ENCODE measurements around the gene SCGB3A2. TPM values are rescaled to one million over a fixed set of nuclear protein-coding genes. Genes with fewer than 3 reads are reported as not detected.
"Not testable (repeated sequence)": the region's sequence is repeated elsewhere in the genome, so short reads cannot be mapped to it uniquely, and the experiment has no call there.

Gene SCGB3A2
- total RNA-seq, 6 experiments from 2014 or later, result not detected

DNA sequence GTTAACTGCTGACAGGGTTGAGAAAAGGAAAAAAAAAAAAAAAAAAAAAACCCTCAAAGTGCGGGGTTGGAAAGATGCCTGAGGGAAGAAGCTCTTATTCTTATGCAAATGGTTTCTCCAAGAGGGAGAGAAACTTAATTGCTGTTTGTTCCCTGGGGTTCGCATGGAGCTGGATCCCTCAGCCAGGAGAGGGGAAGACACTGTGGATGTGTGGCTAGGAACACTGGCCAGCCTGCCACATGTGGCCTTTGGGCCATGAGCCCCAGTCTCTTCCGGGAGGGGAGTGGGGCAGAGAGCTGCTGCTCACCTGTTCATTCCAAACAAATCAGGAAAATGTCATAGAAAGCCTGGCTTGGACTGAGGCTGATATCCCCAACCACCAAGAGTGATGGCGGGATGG lies 9.4 kb upstream of the SCGB3A2 start:
- no peak for ATAC-seq
- H3K9me3 ChIP-seq, result no peaks in the 10 kb centered on the region
- no peak for DNase-seq

DNA sequence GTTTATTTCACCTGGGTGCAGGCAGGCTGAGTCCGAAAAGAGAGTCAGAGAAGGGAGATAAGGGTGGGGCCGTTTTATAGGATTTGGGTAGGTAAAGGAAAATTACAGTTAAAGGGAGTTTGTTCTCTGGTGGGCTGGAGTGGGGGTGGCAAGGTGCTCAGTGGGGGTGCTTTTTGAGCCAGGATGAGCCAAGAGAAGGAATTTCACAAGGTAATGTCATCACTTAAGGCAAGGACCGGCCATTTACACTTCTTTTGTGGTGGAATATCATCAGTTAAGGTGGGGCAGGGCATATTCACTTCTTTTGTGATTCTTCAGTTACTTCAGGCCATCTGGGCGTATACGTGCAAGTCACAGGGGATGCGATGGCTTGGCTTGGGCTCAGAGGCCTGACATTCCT lies 8.6 kb upstream of the SCGB3A2 start:
- H3K4me1 ChIP-seq; H3K4me3 ChIP-seq; ATAC-seq; H3K27ac ChIP-seq; DNase-seq; H3K27me3 ChIP-seq; H3K36me3 ChIP-seq; H3K9me3 ChIP-seq; intact Hi-C loops (cut with DNase I): not testable (repeated sequence)
- WGBS (ENCODE audit: insufficient coverage, low coverage, low lambda C conversion rate, missing lambda C conversion rate), result 69% methylated on average over 6 of the region's 6 CpGs

More for the DNA sequence above, 9.4 kb upstream of the SCGB3A2 start:
- no peak overlapping the region for H3K27ac ChIP-seq
- intact Hi-C loops (cut with DNase I), result no loop called here
- TF ChIP-seq POLR2A (IDR thresholded peaks at IDR 0.05), result no peak
- TF ChIP-seq, protein P1, sequence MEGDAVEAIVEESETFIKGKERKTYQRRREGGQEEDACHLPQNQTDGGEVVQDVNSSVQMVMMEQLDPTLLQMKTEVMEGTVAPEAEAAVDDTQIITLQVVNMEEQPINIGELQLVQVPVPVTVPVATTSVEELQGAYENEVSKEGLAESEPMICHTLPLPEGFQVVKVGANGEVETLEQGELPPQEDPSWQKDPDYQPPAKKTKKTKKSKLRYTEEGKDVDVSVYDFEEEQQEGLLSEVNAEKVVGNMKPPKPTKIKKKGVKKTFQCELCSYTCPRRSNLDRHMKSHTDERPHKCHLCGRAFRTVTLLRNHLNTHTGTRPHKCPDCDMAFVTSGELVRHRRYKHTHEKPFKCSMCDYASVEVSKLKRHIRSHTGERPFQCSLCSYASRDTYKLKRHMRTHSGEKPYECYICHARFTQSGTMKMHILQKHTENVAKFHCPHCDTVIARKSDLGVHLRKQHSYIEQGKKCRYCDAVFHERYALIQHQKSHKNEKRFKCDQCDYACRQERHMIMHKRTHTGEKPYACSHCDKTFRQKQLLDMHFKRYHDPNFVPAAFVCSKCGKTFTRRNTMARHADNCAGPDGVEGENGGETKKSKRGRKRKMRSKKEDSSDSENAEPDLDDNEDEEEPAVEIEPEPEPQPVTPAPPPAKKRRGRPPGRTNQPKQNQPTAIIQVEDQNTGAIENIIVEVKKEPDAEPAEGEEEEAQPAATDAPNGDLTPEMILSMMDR (IDR thresholded peaks at IDR 0.05), result no peak
- 52% methylated on average over 4 of the region's 4 CpGs for WGBS (ENCODE audit: insufficient coverage, low coverage, low lambda C conversion rate, missing lambda C conversion rate)
- H3K27me3 ChIP-seq, result no peaks in the 10 kb centered on the region
- no peaks in the 10 kb centered on the region for H3K4me1 ChIP-seq
- H3K36me3 ChIP-seq, result no peaks in the 10 kb centered on the region
- no peak overlapping the region for H3K4me3 ChIP-seq

DNA sequence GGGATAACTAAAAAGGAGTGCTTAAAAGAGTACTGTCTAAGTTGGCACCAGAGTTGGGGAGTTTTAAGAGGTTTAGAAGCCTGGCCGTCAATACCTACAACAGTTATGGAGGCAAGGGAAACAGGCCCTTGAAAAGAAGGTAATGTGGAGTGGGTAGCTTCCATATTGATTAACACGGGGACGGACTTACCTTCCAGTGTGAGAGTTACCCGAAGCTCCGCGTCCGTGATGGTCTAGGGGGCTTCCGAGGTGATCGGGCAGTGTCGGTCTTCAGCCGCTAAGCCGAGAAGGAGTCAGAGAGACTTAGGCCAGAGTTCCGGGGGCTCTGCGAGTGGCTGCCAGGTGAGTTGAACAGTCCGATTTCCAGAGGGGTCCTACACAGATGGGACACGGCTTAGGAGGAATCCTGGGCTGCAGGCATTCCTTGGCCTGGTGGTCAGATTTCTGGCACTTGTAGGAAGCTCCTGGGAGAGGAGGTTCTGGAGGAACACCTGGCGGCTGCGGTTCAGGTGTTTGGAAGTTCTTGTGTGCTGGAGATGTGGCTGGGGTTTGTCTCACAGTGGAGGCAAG lies 6.4 kb upstream of the SCGB3A2 start:
- intact Hi-C loops (cut with DNase I); H3K9me3 ChIP-seq; ATAC-seq; H3K36me3 ChIP-seq; H3K27me3 ChIP-seq; H3K4me3 ChIP-seq; H3K27ac ChIP-seq; H3K4me1 ChIP-seq; DNase-seq: not testable (repeated sequence)
- 81% methylated on average over 14 of the region's 18 CpGs for WGBS (ENCODE audit: insufficient coverage, low coverage, low lambda C conversion rate, missing lambda C conversion rate)

DNA sequence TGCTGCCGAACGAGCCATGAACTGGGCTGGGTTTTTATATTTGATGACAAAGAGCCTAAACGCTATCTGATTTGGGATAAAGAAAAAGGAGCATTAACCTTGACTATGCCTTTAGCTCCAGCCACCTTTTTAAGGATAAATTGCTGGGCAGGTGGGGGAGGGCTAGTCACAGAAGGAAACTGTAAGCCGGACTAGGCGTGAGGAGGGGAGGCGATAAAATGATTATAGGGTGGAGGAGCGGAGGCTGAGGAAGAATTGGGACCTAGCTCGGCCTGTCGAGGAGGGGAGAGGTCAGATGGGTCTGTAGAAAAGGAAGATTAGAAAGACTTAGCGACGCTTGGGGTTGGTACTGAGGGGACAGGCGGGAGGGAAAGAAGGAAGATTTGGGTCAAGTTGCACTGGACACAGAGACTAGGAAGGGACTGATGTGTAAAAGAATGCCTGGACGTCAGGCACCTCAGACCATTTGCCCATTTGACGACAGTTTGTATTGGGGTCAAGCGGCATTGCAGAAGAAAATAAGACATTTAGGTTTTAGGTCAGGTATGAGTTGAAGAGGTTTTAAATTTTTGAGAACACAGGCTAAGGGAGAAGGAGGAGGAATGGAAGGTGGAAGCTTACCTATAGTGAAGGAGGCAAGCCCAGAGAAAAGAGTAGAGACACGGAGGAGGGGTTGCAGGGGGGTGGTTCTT lies 5.6 kb upstream of the SCGB3A2 start:
- WGBS (ENCODE audit: insufficient coverage, low coverage, low lambda C conversion rate, missing lambda C conversion rate), result 81% methylated on average over 12 of the region's 16 CpGs
- ATAC-seq; intact Hi-C loops (cut with DNase I); H3K9me3 ChIP-seq; H3K27ac ChIP-seq; H3K4me1 ChIP-seq; DNase-seq; H3K27me3 ChIP-seq; H3K36me3 ChIP-seq; H3K4me3 ChIP-seq: not testable (repeated sequence)

DNA sequence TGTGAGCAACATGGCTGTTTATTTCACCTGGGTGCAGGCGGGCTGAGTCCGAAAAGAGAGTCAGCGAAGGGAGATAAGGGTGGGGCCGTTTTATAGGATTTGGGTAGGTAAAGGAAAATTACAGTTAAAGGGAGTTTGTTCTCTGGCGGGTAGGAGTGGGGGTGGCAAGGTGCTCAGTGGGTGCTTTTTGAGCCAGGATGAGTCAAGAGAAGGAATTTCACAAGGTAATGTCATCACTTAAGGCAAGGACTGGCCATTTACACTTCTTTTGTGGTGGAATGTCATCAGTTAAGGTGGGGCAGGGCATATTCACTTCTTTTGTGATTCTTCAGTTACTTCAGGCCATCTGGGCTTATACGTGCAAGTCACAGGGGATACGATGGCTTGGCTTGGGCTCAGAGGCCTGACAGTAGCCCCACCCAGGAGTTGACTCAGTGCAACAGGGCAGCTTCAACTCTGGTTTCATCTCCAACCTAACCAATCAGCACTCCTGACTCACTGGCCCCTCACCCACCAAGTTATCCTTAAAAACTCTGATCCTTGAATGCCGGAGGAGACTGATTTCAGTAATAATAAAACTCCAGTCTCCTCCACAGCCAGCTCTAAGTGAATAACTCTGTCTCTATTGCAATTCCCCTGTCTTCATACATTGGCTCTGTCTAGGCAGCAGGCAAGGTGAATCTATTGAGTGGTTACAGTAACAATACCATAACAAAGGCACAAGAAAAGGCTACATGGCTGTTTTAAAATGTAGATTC lies 4.2 kb upstream of the SCGB3A2 start:
- H3K4me3 ChIP-seq; ATAC-seq; H3K27me3 ChIP-seq; intact Hi-C loops (cut with DNase I); H3K36me3 ChIP-seq; DNase-seq; H3K9me3 ChIP-seq; H3K4me1 ChIP-seq; H3K27ac ChIP-seq: not testable (repeated sequence)
- 74% methylated on average over 2 of the region's 8 CpGs for WGBS (ENCODE audit: insufficient coverage, low coverage, low lambda C conversion rate, missing lambda C conversion rate)

DNA sequence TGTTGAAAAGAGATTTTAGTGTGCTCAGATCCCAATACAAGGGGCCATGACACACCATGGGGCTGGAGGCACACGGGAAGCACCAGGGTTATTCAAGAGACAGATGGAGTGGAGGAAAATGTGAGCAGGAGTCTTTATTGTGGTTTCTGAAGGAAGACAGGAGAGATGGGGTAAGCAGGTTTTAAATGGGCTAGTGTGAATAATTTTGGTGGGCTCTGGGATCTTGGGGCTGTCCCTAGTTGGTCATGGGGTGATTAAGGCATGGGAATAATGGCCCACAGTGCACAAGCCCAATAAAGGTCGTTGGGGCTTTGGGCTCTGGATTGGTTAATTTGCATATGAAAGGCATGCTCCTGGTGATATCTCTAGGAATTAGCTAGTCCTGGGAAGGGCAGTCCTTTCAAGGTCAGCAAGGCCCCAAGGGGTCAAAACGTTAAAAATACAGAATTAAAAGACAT lies 3.6 kb upstream of the SCGB3A2 start:
- Histone ChIP-seq H3K4me3 (no peak overlapping the region), H3K4me1 (no peaks in the 10 kb centered on the region), H3K36me3 (no peaks in the 10 kb centered on the region), H3K27me3 (no peaks in the 10 kb centered on the region), H3K9me3 (no peaks in the 10 kb centered on the region), H3K27ac (no peak overlapping the region)
- no peak for DNase-seq
- intact Hi-C loops (cut with DNase I), result no loop called here
- TF ChIP-seq POLR2A (IDR thresholded peaks at IDR 0.05), result no peak
- TF ChIP-seq, protein P1 (IDR thresholded peaks at IDR 0.05), result no peak
- ATAC-seq, result no peak
- 39% methylated on average over 3 of the region's 3 CpGs for WGBS (ENCODE audit: insufficient coverage, low coverage, low lambda C conversion rate, missing lambda C conversion rate)

Data from right lobe of liver (tissue), 6 donors.